Measurements from ENCODE around the gene WNT3A. TPM values are rescaled to one million over a fixed set of nuclear protein-coding genes. Genes with fewer than 3 reads are reported as not detected.

WNT3A gene
- total and polyA plus RNA-seq, 9 of the 15 experiments (the other 6 are each of a cell fraction or from before 2014, with no cell fraction given): not detected

DNA sequence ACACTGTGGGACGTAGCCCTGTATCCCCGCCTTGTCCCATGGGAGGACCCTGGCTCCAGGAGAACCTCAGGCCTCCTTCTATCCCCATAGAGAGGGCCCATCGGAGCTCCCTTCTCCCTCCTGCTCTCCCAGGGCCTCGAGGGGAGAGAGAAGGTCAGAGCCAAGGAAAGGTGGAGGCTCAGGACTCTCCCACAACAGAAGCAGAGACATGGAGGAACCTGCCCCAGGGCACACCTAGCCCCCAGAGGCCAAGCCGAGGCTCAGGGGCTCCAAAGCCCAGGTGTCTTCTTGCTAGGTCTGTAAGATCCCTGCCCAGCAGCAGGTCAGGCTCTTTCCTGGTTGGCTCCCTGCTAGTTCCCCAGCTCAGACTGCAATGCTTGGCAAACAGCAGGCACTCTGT lies 41.3 kb downstream of the WNT3A start (continued):
- TF ChIP-seq KDM5B (IDR thresholded peaks at IDR 0.05; ENCODE audit: insufficient replicate concordance, low read depth, low read length) (no peak), CEBPB (tag; IDR thresholded peaks at IDR 0.05) (no peak)
- TF ChIP-seq, protein P1, sequence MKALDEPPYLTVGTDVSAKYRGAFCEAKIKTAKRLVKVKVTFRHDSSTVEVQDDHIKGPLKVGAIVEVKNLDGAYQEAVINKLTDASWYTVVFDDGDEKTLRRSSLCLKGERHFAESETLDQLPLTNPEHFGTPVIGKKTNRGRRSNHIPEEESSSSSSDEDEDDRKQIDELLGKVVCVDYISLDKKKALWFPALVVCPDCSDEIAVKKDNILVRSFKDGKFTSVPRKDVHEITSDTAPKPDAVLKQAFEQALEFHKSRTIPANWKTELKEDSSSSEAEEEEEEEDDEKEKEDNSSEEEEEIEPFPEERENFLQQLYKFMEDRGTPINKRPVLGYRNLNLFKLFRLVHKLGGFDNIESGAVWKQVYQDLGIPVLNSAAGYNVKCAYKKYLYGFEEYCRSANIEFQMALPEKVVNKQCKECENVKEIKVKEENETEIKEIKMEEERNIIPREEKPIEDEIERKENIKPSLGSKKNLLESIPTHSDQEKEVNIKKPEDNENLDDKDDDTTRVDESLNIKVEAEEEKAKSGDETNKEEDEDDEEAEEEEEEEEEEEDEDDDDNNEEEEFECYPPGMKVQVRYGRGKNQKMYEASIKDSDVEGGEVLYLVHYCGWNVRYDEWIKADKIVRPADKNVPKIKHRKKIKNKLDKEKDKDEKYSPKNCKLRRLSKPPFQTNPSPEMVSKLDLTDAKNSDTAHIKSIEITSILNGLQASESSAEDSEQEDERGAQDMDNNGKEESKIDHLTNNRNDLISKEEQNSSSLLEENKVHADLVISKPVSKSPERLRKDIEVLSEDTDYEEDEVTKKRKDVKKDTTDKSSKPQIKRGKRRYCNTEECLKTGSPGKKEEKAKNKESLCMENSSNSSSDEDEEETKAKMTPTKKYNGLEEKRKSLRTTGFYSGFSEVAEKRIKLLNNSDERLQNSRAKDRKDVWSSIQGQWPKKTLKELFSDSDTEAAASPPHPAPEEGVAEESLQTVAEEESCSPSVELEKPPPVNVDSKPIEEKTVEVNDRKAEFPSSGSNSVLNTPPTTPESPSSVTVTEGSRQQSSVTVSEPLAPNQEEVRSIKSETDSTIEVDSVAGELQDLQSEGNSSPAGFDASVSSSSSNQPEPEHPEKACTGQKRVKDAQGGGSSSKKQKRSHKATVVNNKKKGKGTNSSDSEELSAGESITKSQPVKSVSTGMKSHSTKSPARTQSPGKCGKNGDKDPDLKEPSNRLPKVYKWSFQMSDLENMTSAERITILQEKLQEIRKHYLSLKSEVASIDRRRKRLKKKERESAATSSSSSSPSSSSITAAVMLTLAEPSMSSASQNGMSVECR (CRISPR knock-in tag; IDR thresholded peaks at IDR 0.05): no peak

- intact Hi-C loops (cut with micrococcal nuclease): no loop called here
- no TSS peak for BruUV-seq (replicated peaks)
- no peaks in the 10 kb centered on the region for H3K36me3 ChIP-seq (ENCODE audit: control insufficient read depth, insufficient read depth, low read length)
- ATAC-seq (no peak), FAIRE-seq (no peak), DNase-seq (ENCODE audit: extremely low read depth in 1 of 4, low spot score in 3 of 4) (no peak)
- POLR2A ChIA-PET: interaction anchor here (0.5 to 1.4 kb wide), 4 partner anchors 9 to 803 kb away, joined by 3 to 5 read pairs (median 4); no protein-coding TSS in a partner anchor
- CTCF ChIA-PET (ENCODE audit: low intra/inter-chr PET ratio): no interaction called here
- no peak overlapping the region for H3K4me3 ChIP-seq
- H3K4me1 ChIP-seq (replicated peaks in 1 of 2; ENCODE audit: control insufficient read depth in 2 of 2, insufficient read depth in 2 of 2, low read length in 2 of 2): peaks cover 0 to 9% of the 10 kb centered on the region in 2 experiments; a peak in 1 of 5 replicates
- in situ Hi-C loops (cut with MboI): no loop called here
- H3K9me1 ChIP-seq (ENCODE audit: control insufficient read depth, insufficient read depth, low read length): peaks cover 4% of the 10 kb centered on the region
- no peak overlapping the region for H3K27ac ChIP-seq (ENCODE audit: extremely low read depth, low read depth, low read length)
- H4K20me1 ChIP-seq (replicated peaks; ENCODE audit: control insufficient read depth, insufficient read depth, low read length): 0 out of 2 replicates have a peak, but pooled peaks cover 7% of the 10 kb centered on the region
- peaks cover 50 to 70% of the 10 kb centered on the region in 2 experiments for H3K27me3 ChIP-seq (ENCODE audit: control insufficient read depth in 2 of 2, insufficient read depth in 2 of 2, low read length in 2 of 2)
- H3K9me3 ChIP-seq (replicated peaks; ENCODE audit: control insufficient read depth, insufficient read depth, low read depth, low read length): no peaks in the 10 kb centered on the region
- TF ChIP-seq ZNF41 (CRISPR knock-in tag; conservative IDR thresholded peaks at IDR 0.05) (no peak), ZNF217 (CRISPR knock-in tag; IDR thresholded peaks at IDR 0.05) (no peak), ZBTB7A (IDR thresholded peaks at IDR 0.05; ENCODE audit: borderline replicate concordance, control insufficient read depth, low read depth, low read length) (no peak), ESRRB (CRISPR knock-in tag; IDR thresholded peaks at IDR 0.05; ENCODE audit: borderline replicate concordance) (no peak)
- no peak overlapping the region for H2AFZ ChIP-seq (ENCODE audit: low read depth, low read length)
- H3K79me2 ChIP-seq (ENCODE audit: control insufficient read depth, insufficient read depth, low read length): no peaks in the 10 kb centered on the region
- no peak overlapping the region for H3K4me2 ChIP-seq (ENCODE audit: insufficient read depth, low read length)
- WGBS (ENCODE audit: insufficient coverage, low coverage, missing lambda C conversion rate): 7% methylated on average over 5 of the region's 6 CpGs
- H3K9ac ChIP-seq (ENCODE audit: insufficient read depth in 1 of 2, low read depth in 2 of 2, low read length in 2 of 2): no peak overlapping the region; a peak in 1 of 4 replicates
Measured at GRCh38 chr1:228048659-228049298, 42.0 kb downstream of the WNT3A start.
